NCI-H226 (cell line): ENCODE results near the gene PAMR1.

ENCODE experiments used
- DNase-seq: peaks from one replicate; pipeline ENCODE4 v3.0.0-alpha.2; 2015

Gene PAMR1

GRCh38 chr11:35436581-35437250, 88.7 kb downstream of the PAMR1 start:
- no peak for DNase-seq

- no peak for DNase-seq
Measured at GRCh38 chr11:35433588-35433987, 91.8 kb downstream of the PAMR1 start.

GRCh38 chr11:35432464-35432863, 93.0 kb downstream of the PAMR1 start:
- DNase-seq = no peak

GRCh38 chr11:35427071-35427470, 98.3 kb downstream of the PAMR1 start:
- no peak for DNase-seq

- DNase-seq = no peak
Measured at GRCh38 chr11:35426351-35426750, 99.1 kb downstream of the PAMR1 start.

GRCh38 chr11:35425603-35426212, 99.7 kb downstream of the PAMR1 start:
- DNase-seq = no peak

GRCh38 chr11:35424157-35424940, 101.1 kb downstream of the PAMR1 start:
- no peak for DNase-seq

GRCh38 chr11:35420371-35420770, 105.0 kb downstream of the PAMR1 start:
- DNase-seq = no peak

GRCh38 chr11:35419830-35420333, 105.5 kb downstream of the PAMR1 start:
- no peak for DNase-seq

- DNase-seq = no peak
Measured at GRCh38 chr11:35419184-35419829, 106.1 kb downstream of the PAMR1 start, which contains the start of gene SLC1A2. SLC1A2 (minus strand) TSS chr11:35419558; CDS start chr11:35418966, 592 bp downstream.

- no peak for DNase-seq
Measured at GRCh38 chr11:35418282-35419183, 106.9 kb downstream of the PAMR1 start.

GRCh38 chr11:35415487-35415886, 109.9 kb downstream of the PAMR1 start:
- no peak for DNase-seq

- DNase-seq = no peak
Measured at GRCh38 chr11:35414776-35415175, 110.6 kb downstream of the PAMR1 start.

GRCh38 chr11:35414311-35414710, 111.1 kb downstream of the PAMR1 start:
- DNase-seq = no peak

GRCh38 chr11:35413598-35413997, 111.8 kb downstream of the PAMR1 start:
- DNase-seq = no peak

GRCh38 chr11:35412285-35412684, 113.1 kb downstream of the PAMR1 start:
- DNase-seq = no peak

- no peak for DNase-seq
Measured at GRCh38 chr11:35407041-35407440, 118.4 kb downstream of the PAMR1 start.

GRCh38 chr11:35404388-35404775, 121.0 kb downstream of the PAMR1 start:
- no peak for DNase-seq

- no peak for DNase-seq
Measured at GRCh38 chr11:35403765-35404387, 121.5 kb downstream of the PAMR1 start.

- DNase-seq = no peak
Measured at GRCh38 chr11:35402751-35403660, 122.4 kb downstream of the PAMR1 start.

GRCh38 chr11:35398881-35399280, 126.5 kb downstream of the PAMR1 start:
- DNase-seq = no peak
